Activated naive CD8-positive, alpha-beta T cell (primary cell): ENCODE measurements around the gene PHLDA2.

Source experiments
- H3K27ac Mint-ChIP-seq: one replicate; pipeline ENCODE4 v1.8.0; 2021; ENCODE audit warnings: mixed read lengths
- H3K27me3 Mint-ChIP-seq: one replicate; pipeline ENCODE4 v1.8.0; 2021; ENCODE audit warnings: mixed read lengths
- H3K36me3 Mint-ChIP-seq: one replicate; pipeline ENCODE4 v1.8.0; 2021; ENCODE audit warnings: mixed read lengths
- H3K4me1 Mint-ChIP-seq: one replicate; pipeline ENCODE4 v1.8.0; 2021; ENCODE audit warnings: low read depth, mixed read lengths
- H3K4me3 Mint-ChIP-seq: one replicate; pipeline ENCODE4 v1.8.0; 2021; ENCODE audit warnings: mild to moderate bottlenecking, mixed read lengths
- H3K9me3 Mint-ChIP-seq: one replicate; pipeline ENCODE4 v1.8.0; 2021; ENCODE audit warnings: low read depth, mixed read lengths

Gene PHLDA2, protein sequence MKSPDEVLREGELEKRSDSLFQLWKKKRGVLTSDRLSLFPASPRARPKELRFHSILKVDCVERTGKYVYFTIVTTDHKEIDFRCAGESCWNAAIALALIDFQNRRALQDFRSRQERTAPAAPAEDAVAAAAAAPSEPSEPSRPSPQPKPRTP

GRCh38 chr11:2928605-2929530 is at the start of gene PHLDA2:
Gene PHLDA2, minus strand, starts transcription at chr11:2929420. Its CDS starts 56 bp downstream, at chr11:2929364.
- no peaks in the 10 kb centered on the region for H3K9me3 Mint-ChIP-seq
- peak within 1 kb of the TSS; percentile 85 for H3K4me3 Mint-ChIP-seq
- H3K4me1 Mint-ChIP-seq = peaks cover 17% of the 10 kb centered on the region
- H3K27me3 Mint-ChIP-seq = no peaks in the 10 kb centered on the region
- H3K36me3 Mint-ChIP-seq = no peaks in the 10 kb centered on the region
- H3K27ac Mint-ChIP-seq = peak within 1 kb of the TSS; percentile 28

DNA sequence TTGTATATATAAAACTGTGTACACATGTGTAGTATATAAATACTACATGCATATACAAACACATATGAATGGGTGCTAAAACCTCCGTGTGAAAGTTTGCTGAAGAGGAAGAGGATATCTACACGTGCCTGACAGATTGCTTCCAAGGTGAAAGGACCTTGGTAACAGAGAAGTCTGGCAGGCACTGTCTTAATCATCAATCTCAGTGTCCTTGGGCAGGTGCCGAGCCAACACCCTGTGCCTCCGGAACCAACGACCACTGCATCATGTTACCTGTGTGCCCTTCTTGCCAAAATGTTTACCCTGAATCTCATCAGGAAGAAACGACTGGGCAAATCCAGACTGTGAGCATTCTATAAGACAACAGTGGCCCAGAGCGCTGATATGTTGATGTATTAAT is 47.9 kb upstream of the PHLDA2 start:
- H3K4me1 Mint-ChIP-seq = peaks cover 63% of the 10 kb centered on the region
- H3K36me3 Mint-ChIP-seq = peaks cover 5% of the 10 kb centered on the region
- no peaks in the 10 kb centered on the region for H3K27me3 Mint-ChIP-seq
- no peak overlapping the region for H3K4me3 Mint-ChIP-seq
- peak overlapping the region; percentile 74 for H3K27ac Mint-ChIP-seq
- no peaks in the 10 kb centered on the region for H3K9me3 Mint-ChIP-seq

DNA sequence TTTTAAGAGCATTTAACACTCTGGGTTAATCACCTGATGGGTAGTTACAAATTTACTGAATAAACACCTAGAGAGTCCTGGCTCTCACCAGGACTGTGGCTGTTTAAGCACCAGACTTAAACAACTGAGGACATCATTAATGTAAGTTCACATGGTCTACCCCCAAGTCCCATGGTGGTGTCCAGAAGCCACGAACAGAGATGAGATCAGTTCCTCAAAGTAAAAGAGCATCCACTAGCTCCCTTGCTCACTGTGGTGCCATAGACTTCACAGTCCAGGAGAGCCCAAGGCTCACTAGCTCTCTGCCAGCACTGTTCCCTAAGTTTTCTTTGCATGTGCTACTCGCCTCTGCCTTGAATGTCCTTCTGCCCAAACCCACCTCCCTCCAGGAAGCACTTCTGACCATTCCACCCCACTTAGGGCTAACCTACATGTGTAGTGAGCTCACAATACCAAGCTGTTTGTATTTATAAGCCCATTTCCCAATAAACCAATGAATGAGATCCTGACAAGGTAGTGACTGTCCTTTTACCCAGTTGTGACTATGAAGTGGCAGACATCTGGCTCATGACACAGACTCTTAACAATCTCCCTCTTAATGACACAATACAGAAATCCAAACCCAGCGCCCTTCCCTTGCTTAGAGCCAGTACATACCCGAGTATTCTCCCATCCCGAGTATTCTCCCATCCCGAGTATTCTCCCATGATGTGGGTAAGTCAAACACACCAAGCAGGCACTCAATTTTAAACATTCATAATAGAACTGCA is 47.3 kb upstream of the PHLDA2 start:
- H3K27ac Mint-ChIP-seq = peak overlapping the region; percentile 74
- H3K27me3 Mint-ChIP-seq = no peaks in the 10 kb centered on the region
- H3K4me3 Mint-ChIP-seq = no peak overlapping the region
- H3K9me3 Mint-ChIP-seq = no peaks in the 10 kb centered on the region
- H3K36me3 Mint-ChIP-seq = peaks cover 5% of the 10 kb centered on the region
- peaks cover 57% of the 10 kb centered on the region for H3K4me1 Mint-ChIP-seq

DNA sequence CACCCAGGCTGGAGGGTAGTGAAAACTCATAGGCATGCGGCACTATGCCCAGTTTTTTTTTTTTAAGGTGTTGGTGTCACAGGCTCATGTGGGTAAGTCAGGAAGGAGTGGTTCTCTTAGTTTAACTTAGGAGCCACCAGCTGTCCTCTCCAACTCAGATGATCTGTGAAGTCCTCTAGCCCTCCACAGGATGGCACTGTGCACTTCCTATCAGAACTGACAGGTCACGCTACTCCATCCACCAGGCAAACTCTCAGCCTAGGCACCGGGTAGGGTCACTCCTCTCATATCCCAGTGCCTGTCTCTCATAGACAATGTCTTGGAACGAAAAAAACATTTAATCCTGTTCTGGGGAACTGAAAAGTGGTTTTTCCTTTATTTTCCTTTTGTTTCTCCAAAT is 46.4 kb upstream of the PHLDA2 start:
- H3K4me1 Mint-ChIP-seq = peaks cover 52% of the 10 kb centered on the region
- peaks cover 5% of the 10 kb centered on the region for H3K36me3 Mint-ChIP-seq
- H3K4me3 Mint-ChIP-seq = no peak overlapping the region
- no peaks in the 10 kb centered on the region for H3K9me3 Mint-ChIP-seq
- no peaks in the 10 kb centered on the region for H3K27me3 Mint-ChIP-seq
- peak overlapping the region; percentile 35 for H3K27ac Mint-ChIP-seq

DNA sequence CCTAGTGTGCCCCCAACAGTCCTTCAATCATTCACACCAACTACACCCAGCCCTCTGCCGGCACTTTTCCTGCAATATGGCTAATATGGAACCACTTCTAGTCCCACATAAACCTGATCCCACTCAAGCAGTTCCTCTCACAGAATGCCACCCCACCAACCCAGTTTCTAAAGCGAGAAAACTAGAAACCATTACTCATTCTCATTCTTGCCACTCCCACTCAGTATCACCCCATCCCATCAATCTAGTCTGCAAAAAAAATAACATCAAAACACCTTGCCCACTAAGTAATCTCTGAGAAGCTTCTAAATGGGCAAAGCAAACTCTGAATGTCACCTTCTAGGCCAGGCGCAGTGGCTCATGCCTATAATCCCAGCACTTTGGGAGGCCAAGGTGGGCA is 45.1 kb upstream of the PHLDA2 start:
- Mint-ChIP-seq H3K4me3 (no peak overlapping the region), H3K9me3 (no peaks in the 10 kb centered on the region), H3K27me3 (no peaks in the 10 kb centered on the region), H3K4me1 (peaks cover 48% of the 10 kb centered on the region), H3K27ac (peak overlapping the region; percentile 61), H3K36me3 (peaks cover 9% of the 10 kb centered on the region)

DNA sequence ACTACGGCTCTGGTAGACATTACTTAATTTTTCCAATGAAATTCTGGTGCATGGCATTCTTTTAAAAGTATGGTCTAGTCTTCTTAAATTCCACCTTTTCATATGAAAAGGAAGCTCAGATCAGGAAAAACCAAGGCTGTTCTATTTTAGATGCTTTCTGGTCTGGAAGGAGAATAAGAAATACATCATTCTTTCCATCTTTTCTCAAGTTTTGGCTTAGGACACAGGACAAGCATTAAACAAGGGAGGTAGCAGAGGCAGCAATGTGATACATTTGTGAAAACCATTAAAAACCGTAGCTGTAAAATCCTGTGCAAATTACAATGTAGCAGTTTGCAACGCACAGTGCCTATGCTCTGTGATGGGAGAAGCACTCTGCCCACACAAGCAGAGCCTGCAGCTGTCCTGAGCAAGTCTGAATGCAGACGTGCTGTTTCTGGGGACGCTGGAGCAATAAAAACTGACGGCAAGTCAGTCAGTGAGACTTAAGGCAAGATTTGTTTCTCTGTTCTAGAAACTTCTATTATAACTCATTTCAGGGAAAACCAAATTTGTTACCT is 39.2 kb upstream of the PHLDA2 start:
- Mint-ChIP-seq H3K36me3 (peaks cover 9% of the 10 kb centered on the region), H3K4me1 (peaks cover 31% of the 10 kb centered on the region), H3K9me3 (no peaks in the 10 kb centered on the region), H3K27ac (peak overlapping the region; percentile 46), H3K4me3 (no peak overlapping the region), H3K27me3 (no peaks in the 10 kb centered on the region)

DNA sequence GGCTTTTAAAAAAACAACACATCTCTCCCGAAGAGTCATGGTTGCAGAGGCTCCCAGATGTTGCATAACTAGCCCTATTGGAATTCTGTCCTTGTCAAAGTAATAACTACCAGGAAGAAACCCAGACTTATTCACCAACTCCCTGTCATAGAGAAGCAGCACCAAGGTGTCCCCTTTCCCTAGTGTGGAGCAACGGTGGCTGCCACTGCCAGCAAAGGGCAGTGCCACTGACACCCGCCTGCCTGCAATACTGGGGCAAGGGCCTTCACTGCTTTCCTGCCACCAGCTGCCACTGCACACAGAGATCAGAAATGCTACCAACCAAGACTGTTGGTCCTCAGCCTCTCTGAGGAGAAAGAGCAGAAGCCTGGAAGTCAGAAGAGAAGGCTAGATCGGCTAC is 35.6 kb upstream of the PHLDA2 start:
- Mint-ChIP-seq H3K27ac (no peak overlapping the region), H3K9me3 (no peaks in the 10 kb centered on the region), H3K4me3 (no peak overlapping the region), H3K27me3 (no peaks in the 10 kb centered on the region), H3K4me1 (peaks cover 43% of the 10 kb centered on the region), H3K36me3 (peaks cover 8% of the 10 kb centered on the region)

DNA sequence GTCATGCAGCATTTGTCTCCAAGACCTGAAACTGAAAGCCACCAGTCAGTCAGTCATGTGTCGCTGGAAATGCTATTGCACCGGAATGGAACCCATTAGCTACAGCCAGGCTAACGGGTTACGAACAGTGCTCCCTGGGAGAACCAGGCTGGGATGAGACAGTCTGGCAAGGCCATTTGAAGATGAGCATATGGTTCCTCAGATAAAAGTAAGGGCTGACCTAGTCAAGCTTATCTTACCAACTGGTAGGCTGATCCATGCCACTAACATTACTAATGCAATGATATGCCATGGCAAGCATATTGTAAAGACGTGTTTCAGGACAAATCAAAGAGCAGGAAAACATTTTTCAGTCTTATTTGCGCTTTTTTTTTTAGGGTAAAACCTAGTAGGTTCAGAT is 34.5 kb upstream of the PHLDA2 start:
- H3K4me3 Mint-ChIP-seq = no peak overlapping the region
- peaks cover 42% of the 10 kb centered on the region for H3K4me1 Mint-ChIP-seq
- H3K27ac Mint-ChIP-seq = no peak overlapping the region
- no peaks in the 10 kb centered on the region for H3K27me3 Mint-ChIP-seq
- H3K36me3 Mint-ChIP-seq = peaks cover 10% of the 10 kb centered on the region
- H3K9me3 Mint-ChIP-seq = no peaks in the 10 kb centered on the region

GRCh38 chr11:2963112-2963754 is 34.0 kb upstream of the PHLDA2 start:
- peaks cover 10% of the 10 kb centered on the region for H3K36me3 Mint-ChIP-seq
- peaks cover 38% of the 10 kb centered on the region for H3K4me1 Mint-ChIP-seq
- H3K27ac Mint-ChIP-seq = peak overlapping the region; percentile 34
- no peaks in the 10 kb centered on the region for H3K27me3 Mint-ChIP-seq
- no peak overlapping the region for H3K4me3 Mint-ChIP-seq
- H3K9me3 Mint-ChIP-seq = no peaks in the 10 kb centered on the region

DNA sequence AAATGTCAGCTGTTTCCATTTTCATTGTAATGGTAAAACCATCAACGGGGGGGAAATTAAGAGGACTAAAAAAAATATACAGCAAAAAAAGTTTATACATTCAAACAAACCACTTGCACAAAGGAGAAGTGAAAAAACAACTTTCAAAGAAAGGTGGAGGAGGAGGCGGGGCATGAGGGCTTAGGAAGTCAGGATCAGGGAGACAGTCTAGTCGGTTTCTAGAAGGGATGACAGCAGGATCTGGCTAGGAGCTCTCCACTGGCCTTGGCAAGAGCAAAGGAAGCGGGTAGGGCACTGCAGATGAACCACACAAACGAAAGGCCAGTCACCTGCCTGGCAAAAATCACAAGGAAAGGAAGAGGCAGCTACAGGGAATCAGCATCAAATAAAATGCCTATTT is 31.9 kb upstream of the PHLDA2 start:
- no peaks in the 10 kb centered on the region for H3K27me3 Mint-ChIP-seq
- peaks cover 29% of the 10 kb centered on the region for H3K4me1 Mint-ChIP-seq
- no peaks in the 10 kb centered on the region for H3K9me3 Mint-ChIP-seq
- H3K27ac Mint-ChIP-seq = peak overlapping the region; percentile 25
- peaks cover 7% of the 10 kb centered on the region for H3K36me3 Mint-ChIP-seq
- no peak overlapping the region for H3K4me3 Mint-ChIP-seq

GRCh38 chr11:2960139-2960538 is 30.9 kb upstream of the PHLDA2 start:
- Mint-ChIP-seq H3K36me3 (peaks cover 6% of the 10 kb centered on the region), H3K27ac (no peak overlapping the region), H3K4me3 (no peak overlapping the region), H3K27me3 (no peaks in the 10 kb centered on the region), H3K4me1 (peaks cover 26% of the 10 kb centered on the region), H3K9me3 (no peaks in the 10 kb centered on the region)

- Mint-ChIP-seq H3K9me3 (no peaks in the 10 kb centered on the region), H3K4me1 (peaks cover 17% of the 10 kb centered on the region), H3K27me3 (no peaks in the 10 kb centered on the region), H3K4me3 (no peak overlapping the region), H3K36me3 (peaks cover 6% of the 10 kb centered on the region), H3K27ac (no peak overlapping the region)
These were observed 29.0 kb upstream of the PHLDA2 start for GRCh38 chr11:2958251-2958650.

GRCh38 chr11:2955906-2956476 is 26.8 kb upstream of the PHLDA2 start:
- Mint-ChIP-seq H3K9me3 (no peaks in the 10 kb centered on the region), H3K27me3 (no peaks in the 10 kb centered on the region), H3K4me3 (no peak overlapping the region), H3K27ac (no peak overlapping the region), H3K36me3 (peaks cover 6% of the 10 kb centered on the region), H3K4me1 (peaks cover 17% of the 10 kb centered on the region)

- no peak overlapping the region for H3K4me3 Mint-ChIP-seq
- peaks cover 8% of the 10 kb centered on the region for H3K36me3 Mint-ChIP-seq
- peaks cover 23% of the 10 kb centered on the region for H3K4me1 Mint-ChIP-seq
- no peaks in the 10 kb centered on the region for H3K9me3 Mint-ChIP-seq
- H3K27ac Mint-ChIP-seq = peak overlapping the region; percentile 77
- H3K27me3 Mint-ChIP-seq = no peaks in the 10 kb centered on the region
These were observed 25.0 kb upstream of the PHLDA2 start for GRCh38 chr11:2954263-2954662.
